BLaER1 treated with 17β-estradiol and CSF1 and Interleukin-3, amounts not matched to agents 10 nM and 100 nM (cell line): Measurements from ENCODE around the gene ECT2.
A peak's percentile ranks its signal among the peaks of the same experiment; 100 is the strongest.

Source experiments
- H3K27ac ChIP-seq, 11 experiments: shearing (Covaris generic); formaldehyde crosslinking; 2 replicates each; pipeline ENCODE4 v1.8.1; 2022
- H3K27me3 ChIP-seq, 11 experiments: shearing (Covaris generic); formaldehyde crosslinking; 2 replicates each; pipeline ENCODE4 v1.8.1; 2022
- H3K36me3 ChIP-seq, 11 experiments: shearing (Covaris generic); formaldehyde crosslinking; 2 replicates each; pipeline ENCODE4 v1.8.1; 2022
- H3K4me1 ChIP-seq, 10 experiments: shearing (Covaris generic); formaldehyde crosslinking; 2 replicates each; pipeline ENCODE4 v1.8.1; 2022
- H3K4me2 ChIP-seq, 11 experiments: shearing (Covaris generic); formaldehyde crosslinking; 2 replicates each; pipeline ENCODE4 v1.8.1; 2022
- H3K4me3 ChIP-seq, 10 experiments: shearing (Covaris generic); formaldehyde crosslinking; 2 replicates each; pipeline ENCODE4 v1.8.1; 2022
- H3K9ac ChIP-seq, 11 experiments: shearing (Covaris generic); formaldehyde crosslinking; 2 replicates each; pipeline ENCODE4 v1.8.1; 2022
- H3K9me3 ChIP-seq, 11 experiments: shearing (Covaris generic); formaldehyde crosslinking; replicated peaks in 1 of 11; 2 replicates each; pipeline ENCODE4 v1.8.1; 2022
- H4K20me1 ChIP-seq, 11 experiments: shearing (Covaris generic); formaldehyde crosslinking; 2 replicates each; pipeline ENCODE4 v1.8.1; 2022
- Cebpa-rat ChIP-seq, 11 experiments: shearing (Covaris generic); IDR thresholded peaks; 2 replicates each; pipeline ENCODE4 v1.8.1; 2022

The ECT2 gene

DNA sequence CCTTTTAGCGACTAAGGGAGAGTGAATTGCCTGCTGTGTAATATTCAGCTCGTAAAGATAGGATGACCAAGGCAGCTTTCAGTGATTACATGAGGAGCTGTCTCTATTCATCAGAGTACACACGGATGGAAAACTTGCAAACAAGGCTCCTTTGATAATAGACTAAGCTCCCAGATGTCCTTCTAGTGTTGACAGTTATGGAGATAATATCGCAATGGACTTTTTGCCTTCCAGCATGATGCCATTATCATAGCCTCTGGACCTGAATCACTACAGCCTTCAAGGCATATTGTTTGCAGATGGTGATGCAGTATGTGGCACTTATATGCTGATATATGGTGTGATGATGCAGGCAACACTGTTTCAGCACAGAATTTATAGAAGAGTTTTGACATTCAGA lies 93.9 kb downstream of the ECT2 start:
- no peaks in the 10 kb centered on the region for H4K20me1 ChIP-seq
- H3K27me3 ChIP-seq, result no peaks in the 10 kb centered on the region
- H3K27ac ChIP-seq, result no peak overlapping the region
- no peaks in the 10 kb centered on the region for H3K36me3 ChIP-seq
- H3K9me3 ChIP-seq, result peaks cover 0 to 15% (median 0%) of the 10 kb centered on the region in 11 experiments; a peak in 4 of 22 replicates
- H3K4me1 ChIP-seq, result peaks cover 6 to 16% (median 13%) of the 10 kb centered on the region in 10 experiments; a peak in 16 of 20 replicates
- H3K4me2 ChIP-seq, result no peak overlapping the region
- no peak overlapping the region for H3K9ac ChIP-seq
- no peak overlapping the region for H3K4me3 ChIP-seq
- no peak for TF ChIP-seq Cebpa-rat (IDR thresholded peaks at IDR 0.05)

DNA sequence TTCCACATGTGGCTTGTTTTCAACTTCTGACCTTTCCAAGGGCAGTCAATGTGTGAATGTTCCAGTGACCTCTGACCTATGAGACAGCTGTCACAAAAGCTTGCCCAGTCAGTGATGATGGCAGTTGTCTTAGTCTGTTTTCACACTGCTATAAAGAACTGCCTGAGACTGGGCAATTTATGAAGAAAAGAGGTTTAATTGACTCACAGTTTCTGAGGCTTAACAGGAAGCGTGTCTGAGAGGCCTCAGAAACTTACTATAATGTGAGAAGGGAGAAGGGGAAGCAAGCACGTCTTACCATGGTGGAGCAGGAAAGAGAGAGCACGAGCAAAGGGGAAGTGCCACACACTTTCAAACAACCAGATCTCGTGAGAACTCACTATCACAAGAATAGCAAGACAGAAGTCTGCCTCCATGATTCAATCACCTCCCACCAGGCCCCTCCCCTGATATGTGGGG lies 95.6 kb downstream of the ECT2 start:
- no peak for TF ChIP-seq Cebpa-rat (IDR thresholded peaks at IDR 0.05)
- Histone ChIP-seq H3K4me2 (peak overlapping the region in 9 of 11 experiments; percentile 10 to 50 (median 23); a peak in 12 of 22 replicates), H3K36me3 (no peaks in the 10 kb centered on the region), H3K4me3 (no peak overlapping the region), H3K27me3 (no peaks in the 10 kb centered on the region), H3K9me3 (peaks cover 0 to 15% (median 0%) of the 10 kb centered on the region in 11 experiments; a peak in 4 of 22 replicates), H3K9ac (no peak overlapping the region), H4K20me1 (no peaks in the 10 kb centered on the region), H3K27ac (peak overlapping the region in 5 of 11 experiments; percentile 17 to 55 (median 45); a peak in 7 of 22 replicates), H3K4me1 (peaks cover 6 to 16% (median 12%) of the 10 kb centered on the region in 10 experiments; a peak in 16 of 20 replicates)

DNA sequence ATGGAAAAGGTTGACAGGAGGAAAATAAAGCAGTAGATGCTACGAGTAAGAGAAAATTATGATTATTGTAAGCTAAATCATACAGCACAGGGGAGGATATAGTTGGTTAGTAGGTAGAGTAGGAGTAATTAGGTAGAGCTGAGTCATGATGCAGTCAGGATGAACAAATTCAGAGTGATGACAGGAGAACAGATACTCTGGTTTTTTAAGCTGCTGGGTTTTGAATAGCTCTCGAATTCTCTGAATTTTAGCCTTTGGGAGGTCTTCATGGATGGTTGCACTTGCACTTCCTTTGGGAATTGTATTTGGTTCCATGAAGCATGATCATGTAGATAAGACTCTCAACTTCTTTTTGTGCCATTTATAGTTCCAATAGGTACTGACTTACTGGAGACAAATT lies 96.2 kb downstream of the ECT2 start:
- H3K4me2 ChIP-seq, result peak overlapping the region in 9 of 11 experiments; percentile 10 to 50 (median 24); a peak in 14 of 22 replicates
- TF ChIP-seq Cebpa-rat (IDR thresholded peaks at IDR 0.05), result no peak
- H3K4me1 ChIP-seq, result peaks cover 6 to 16% (median 12%) of the 10 kb centered on the region in 10 experiments; a peak in 16 of 20 replicates
- H3K9ac ChIP-seq, result no peak overlapping the region
- no peak overlapping the region for H3K4me3 ChIP-seq
- no peaks in the 10 kb centered on the region for H4K20me1 ChIP-seq
- H3K36me3 ChIP-seq, result no peaks in the 10 kb centered on the region
- peaks cover 0 to 15% (median 0%) of the 10 kb centered on the region in 11 experiments; a peak in 4 of 22 replicates for H3K9me3 ChIP-seq
- H3K27ac ChIP-seq, result peak overlapping the region in 2 of 11 experiments; percentile 49 to 55; a peak in 4 of 22 replicates
- no peaks in the 10 kb centered on the region for H3K27me3 ChIP-seq

DNA sequence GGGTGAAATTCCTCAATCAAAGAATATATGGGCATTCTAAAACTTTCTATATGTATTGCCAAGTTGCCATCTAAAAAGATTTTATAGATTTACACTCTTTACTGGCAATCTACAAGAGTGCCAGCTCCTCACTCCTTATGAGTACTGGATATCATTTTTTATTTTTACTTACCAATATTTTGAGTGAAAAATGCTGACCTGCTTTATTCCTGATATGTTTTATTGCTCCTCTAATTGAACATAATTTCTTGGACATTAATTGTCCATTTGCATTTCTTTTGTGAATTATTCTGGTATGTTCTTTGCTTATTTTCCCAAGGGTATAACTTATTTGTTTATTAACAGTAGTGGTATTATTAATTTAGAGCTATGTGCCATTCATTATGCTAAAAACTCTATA lies 96.8 kb downstream of the ECT2 start:
- Histone ChIP-seq H3K4me2 (peak overlapping the region in 1 of 11 experiments; percentile 50; a peak in 1 of 22 replicates), H3K36me3 (no peaks in the 10 kb centered on the region), H3K27ac (no peak overlapping the region), H3K4me3 (no peak overlapping the region), H3K9ac (no peak overlapping the region), H3K4me1 (peaks cover 6 to 16% (median 12%) of the 10 kb centered on the region in 10 experiments; a peak in 16 of 20 replicates), H4K20me1 (no peaks in the 10 kb centered on the region), H3K27me3 (no peaks in the 10 kb centered on the region), H3K9me3 (peaks cover 0 to 15% (median 0%) of the 10 kb centered on the region in 11 experiments; a peak in 4 of 22 replicates)
- no peak for TF ChIP-seq Cebpa-rat (IDR thresholded peaks at IDR 0.05)

DNA sequence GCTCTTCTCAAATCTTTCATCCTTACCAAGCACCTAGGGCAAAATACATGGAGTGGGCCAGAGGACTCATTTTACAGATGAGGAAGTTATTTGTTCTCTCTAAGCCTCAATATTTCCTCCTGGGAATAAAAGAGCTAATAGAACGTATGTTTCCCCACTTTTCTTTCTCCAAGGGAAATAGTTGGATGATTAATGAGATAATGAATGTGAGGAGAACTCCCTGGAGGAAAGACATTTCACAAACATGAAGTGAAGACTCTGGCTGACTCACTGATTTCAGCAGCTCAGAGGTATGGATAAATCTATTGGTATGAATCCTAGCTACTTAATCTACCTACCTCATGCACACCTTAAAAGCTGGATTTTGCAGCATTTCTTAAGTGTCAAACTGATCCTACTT lies 98.4 kb downstream of the ECT2 start:
- Histone ChIP-seq H3K27me3 (no peaks in the 10 kb centered on the region), H3K4me1 (peaks cover 6 to 27% (median 14%) of the 10 kb centered on the region in 10 experiments; a peak in 17 of 20 replicates), H3K36me3 (no peaks in the 10 kb centered on the region), H3K9ac (no peak overlapping the region), H3K4me2 (peak overlapping the region in 1 of 11 experiments; percentile 24; a peak in 1 of 22 replicates), H4K20me1 (no peaks in the 10 kb centered on the region), H3K4me3 (no peak overlapping the region), H3K9me3 (peaks cover 0 to 15% (median 0%) of the 10 kb centered on the region in 11 experiments; a peak in 4 of 22 replicates), H3K27ac (no peak overlapping the region)
- TF ChIP-seq Cebpa-rat (IDR thresholded peaks at IDR 0.05), result no peak

DNA sequence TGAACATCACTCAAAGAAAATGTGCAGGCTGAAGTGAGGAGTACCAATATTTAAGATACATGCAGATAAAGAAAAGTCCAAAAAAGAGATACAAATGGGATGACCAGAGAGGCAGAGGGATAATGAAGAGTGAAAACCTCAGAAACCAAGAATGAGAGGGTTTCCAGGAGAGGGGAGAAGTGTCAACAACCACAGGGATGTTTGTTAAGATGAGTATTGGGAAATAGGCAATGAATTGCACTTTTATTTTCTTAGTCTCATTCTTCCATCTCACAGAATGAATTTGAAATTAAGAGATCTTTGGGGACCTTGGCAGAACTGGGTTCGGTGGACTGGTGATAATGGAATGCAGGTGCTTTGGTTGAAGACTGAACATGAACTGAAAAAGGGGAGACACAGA lies 102.5 kb downstream of the ECT2 start:
- H3K9me3 ChIP-seq, result no peaks in the 10 kb centered on the region
- H3K27me3 ChIP-seq, result no peaks in the 10 kb centered on the region
- H3K27ac ChIP-seq, result no peak overlapping the region
- peaks cover 0 to 18% (median 4%) of the 10 kb centered on the region in 10 experiments; a peak in 8 of 20 replicates for H3K4me1 ChIP-seq
- H3K4me3 ChIP-seq, result no peak overlapping the region
- peak overlapping the region in 2 of 11 experiments; percentile 18 to 34; a peak in 2 of 22 replicates for H3K4me2 ChIP-seq
- TF ChIP-seq Cebpa-rat (IDR thresholded peaks at IDR 0.05), result no peak
- H4K20me1 ChIP-seq, result no peaks in the 10 kb centered on the region
- no peaks in the 10 kb centered on the region for H3K36me3 ChIP-seq
- no peak overlapping the region for H3K9ac ChIP-seq

DNA sequence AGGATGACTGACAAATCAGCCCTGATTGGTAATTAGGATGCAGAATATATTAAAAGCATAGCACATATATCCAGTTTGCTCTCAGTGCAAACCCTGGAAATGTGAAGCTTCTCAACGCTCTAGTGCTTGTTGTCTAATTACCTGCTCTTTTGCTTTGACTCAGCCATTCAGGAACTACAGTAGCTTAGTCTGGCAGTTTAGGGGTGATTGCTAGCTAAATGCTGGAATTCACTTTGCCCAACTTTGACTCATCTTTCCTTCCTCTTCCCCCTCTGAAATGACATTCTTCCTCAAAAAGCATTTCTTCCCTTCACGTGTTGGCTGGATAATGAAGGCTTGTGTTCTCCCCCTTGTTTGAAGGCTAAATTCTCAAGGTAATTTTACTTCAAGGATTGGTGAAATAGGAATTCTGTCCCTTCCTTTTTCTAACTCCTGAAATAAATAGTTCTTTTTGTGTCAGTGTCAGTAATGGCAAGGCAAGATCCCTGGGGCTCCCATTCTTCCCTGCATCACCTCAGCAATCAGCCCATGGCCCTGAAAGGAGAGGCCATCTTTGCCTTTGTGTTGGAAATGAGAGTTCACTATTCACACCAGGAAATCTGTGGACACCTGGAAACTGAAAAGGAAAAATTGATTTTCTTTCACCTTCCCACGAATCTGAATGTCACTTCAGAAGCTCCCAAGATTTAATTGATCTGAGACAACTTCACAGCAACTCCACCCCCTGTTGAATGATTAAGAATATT lies 103.6 kb downstream of the ECT2 start:
- Histone ChIP-seq H3K36me3 (no peaks in the 10 kb centered on the region), H3K27ac (no peak overlapping the region), H3K4me3 (no peak overlapping the region), H3K9ac (no peak overlapping the region), H3K4me2 (peak overlapping the region in 5 of 11 experiments; percentile 10 to 41 (median 23); a peak in 8 of 22 replicates), H4K20me1 (no peaks in the 10 kb centered on the region), H3K4me1 (peaks cover 0 to 18% (median 1%) of the 10 kb centered on the region in 10 experiments; a peak in 8 of 20 replicates), H3K9me3 (no peaks in the 10 kb centered on the region), H3K27me3 (no peaks in the 10 kb centered on the region)
- no peak for TF ChIP-seq Cebpa-rat (IDR thresholded peaks at IDR 0.05)

DNA sequence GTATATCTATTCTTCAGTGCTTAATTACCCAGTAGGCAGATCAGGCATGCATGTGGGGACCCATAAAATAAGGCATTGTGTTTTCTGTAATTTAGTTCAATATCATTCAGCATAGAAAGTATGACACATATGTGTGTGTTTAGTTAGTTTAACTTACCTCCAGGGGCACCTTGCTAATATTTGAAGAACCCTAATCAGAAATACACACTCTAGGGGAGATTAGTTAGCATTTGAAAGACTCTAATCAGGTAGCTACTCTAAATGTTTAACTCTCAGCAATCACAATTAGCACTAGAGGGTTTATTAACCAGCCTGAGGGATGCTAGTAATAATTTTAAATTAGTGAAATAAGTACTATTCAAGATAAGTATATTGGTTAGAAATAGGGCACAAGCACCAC lies 104.5 kb downstream of the ECT2 start:
- Histone ChIP-seq H3K27me3 (no peaks in the 10 kb centered on the region), H4K20me1 (no peaks in the 10 kb centered on the region), H3K27ac (no peak overlapping the region), H3K36me3 (no peaks in the 10 kb centered on the region), H3K9me3 (no peaks in the 10 kb centered on the region), H3K4me1 (peaks cover 0 to 18% (median 0%) of the 10 kb centered on the region in 10 experiments; a peak in 6 of 20 replicates), H3K4me2 (no peak overlapping the region), H3K4me3 (no peak overlapping the region), H3K9ac (no peak overlapping the region)
- TF ChIP-seq Cebpa-rat (IDR thresholded peaks at IDR 0.05), result no peak
